GM18526 (cell line): ENCODE results near the gene BPI.

Experiments used
- POLR2A ChIP-seq: IDR thresholded peaks from 3 replicates; pipeline ENCODE4 v1.6.1; 2011; ENCODE audit not compliant: insufficient read length; ENCODE audit errors: extremely low read depth

The BPI gene

DNA sequence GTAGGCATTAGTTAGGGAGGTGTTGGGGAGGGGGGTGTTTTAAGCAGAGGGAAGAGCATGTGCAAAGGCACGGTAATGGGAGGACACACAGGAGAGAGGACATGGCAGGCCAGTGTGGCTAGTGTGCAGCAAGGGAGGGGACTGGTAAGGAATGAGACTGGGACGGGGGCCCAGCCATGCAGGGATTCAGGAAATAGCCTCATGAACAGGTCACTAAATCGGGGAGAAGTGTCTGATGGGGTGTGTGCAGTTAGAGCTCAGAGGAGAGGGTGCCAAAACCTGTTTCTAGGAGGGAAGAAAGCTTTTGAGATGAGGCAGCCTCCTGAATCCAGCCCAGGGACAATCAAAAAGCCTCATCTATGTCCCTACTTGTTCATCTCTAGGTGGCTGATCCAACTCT is 7.5 kb downstream of the BPI start:
- TF ChIP-seq POLR2A = no peak

DNA sequence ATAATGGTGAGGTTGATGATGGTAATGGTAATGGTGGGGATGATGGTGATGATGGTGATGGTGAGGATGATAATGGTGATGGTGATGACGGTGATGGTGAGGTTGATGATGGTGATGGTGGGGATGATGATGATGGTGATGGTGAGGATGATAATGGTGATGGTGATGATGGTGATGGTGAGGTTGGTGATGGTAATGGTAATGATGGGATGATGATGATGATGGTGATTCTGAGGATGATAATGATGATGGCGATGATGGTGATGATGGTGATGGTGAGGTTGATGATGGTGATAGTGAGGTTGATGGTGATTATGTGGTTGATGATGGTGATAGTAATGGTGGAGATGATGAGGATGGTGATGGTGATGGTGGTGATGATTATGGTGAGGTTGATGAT is 9.7 kb downstream of the BPI start:
- TF ChIP-seq POLR2A = no peak

DNA sequence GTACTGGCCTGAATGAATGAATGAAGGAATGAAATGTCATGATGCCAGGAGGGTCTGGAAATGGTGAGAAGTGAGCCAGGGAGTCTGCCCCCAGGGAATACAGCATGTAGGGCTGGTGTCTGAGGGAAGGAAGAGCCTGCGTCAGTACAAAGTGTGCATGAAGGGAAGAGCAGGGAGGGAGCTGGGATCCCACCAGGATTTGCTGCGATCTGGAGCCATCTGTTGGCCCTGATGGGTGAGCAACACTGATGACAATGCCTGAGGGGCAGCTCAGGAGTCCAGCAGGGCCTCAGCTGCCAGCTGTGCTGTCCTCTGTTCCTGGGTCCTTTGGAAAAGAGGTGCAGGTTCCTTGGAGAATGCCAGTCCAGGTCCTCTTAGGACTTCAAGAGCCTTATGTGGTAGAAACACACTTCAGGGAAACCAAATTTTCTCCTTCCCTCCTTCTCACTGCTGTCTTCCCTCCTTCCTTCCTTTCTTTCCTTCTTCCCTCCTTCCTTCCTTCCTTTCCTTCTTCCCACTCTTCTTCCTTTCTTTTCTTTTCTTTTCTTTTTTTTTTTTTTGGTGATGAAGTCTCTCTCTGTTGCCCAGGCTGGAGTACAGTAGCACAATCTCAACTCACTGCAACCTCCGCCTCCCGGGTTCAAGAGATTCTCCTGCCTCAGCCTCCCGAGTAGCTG is 11.5 kb downstream of the BPI start:
- no peak for TF ChIP-seq POLR2A

- no peak for TF ChIP-seq POLR2A
Observed at GRCh38 chr20:38316341-38316740, 12.4 kb downstream of the BPI start.

DNA sequence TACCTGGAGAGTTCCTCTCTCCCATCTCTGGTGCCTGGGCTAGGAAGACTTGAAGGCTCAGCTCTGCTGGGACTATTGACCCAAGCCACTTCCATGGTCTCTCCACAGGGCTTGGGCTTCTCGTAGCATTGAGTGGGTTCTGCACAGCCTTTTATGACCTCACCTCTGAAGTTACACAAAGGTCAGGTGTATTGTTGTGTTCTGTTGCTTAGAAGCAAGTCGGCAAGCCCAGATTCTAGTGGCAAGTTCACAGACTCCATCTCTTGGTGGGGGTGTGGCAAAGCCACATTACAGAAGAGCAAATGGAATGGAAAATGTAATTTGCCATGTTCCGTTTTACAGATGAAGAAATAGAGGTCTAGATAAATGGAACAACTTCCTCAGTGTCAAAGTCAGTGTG is 13.5 kb downstream of the BPI start:
- TF ChIP-seq POLR2A = no peak

DNA sequence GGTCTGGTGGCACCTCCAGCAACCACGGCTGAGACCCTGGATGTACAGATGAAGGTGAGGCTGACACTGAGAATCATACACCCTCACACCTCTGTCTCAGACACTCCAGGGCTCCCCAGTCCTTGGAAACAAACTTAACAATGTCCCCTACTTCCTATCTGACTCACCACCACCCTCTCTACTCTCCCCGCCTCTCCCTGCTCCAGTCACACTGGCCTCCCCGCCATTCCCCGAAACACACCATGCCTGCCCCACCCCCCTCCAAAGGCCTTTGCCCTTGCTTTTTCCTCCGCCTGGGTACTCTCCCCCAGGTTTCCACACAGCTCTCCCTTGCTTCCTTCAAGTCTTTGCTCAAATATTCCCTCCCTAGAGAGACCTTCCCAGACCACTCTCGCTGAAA is 16.3 kb downstream of the BPI start:
- TF ChIP-seq POLR2A = no peak

GRCh38 chr20:38321959-38322598 is 18.1 kb downstream of the BPI start:
- TF ChIP-seq POLR2A = no peak

DNA sequence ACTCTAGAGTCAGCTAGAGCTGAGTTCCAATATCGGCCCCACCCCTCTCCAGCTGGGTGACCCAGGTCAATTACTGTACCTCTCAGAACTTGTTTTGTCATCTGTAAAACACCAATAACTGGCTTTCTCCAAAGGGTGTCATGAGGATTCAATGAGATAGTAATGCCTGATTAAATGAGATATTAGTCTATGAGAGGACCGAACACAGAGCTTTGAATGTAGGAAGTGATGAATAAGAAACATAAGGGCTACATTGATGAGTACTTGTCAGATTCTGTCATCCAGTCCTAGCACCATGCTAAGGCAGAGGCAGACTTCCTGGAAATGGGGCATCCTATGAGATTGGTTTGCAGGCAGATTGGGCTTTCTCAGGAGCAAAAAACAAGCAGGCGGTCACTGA is 20.2 kb downstream of the BPI start:
- TF ChIP-seq POLR2A = no peak

DNA sequence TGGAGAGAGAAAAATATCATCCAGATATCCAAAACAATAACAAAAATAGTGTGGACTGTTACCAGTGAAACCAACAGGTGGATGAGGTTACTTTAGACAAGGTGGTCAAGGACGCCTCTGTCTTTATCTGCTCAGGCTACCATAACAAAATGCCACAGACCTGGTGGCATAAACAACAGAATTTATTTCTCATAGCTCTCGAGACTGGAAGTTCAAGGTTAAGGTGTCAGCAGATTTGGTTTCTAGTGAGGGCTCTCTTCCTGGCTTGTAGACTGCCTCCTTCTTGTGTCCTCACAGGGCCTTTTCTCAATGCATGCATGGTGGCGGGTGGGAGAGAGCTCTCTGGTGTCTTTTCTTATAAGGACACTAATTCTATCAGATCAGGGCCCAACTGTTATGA is 21.2 kb downstream of the BPI start:
- TF ChIP-seq POLR2A = no peak

- no peak for TF ChIP-seq POLR2A
Observed at GRCh38 chr20:38325905-38326304, 21.9 kb downstream of the BPI start.

GRCh38 chr20:38326309-38326708 is 22.4 kb downstream of the BPI start:
- no peak for TF ChIP-seq POLR2A

- no peak for TF ChIP-seq POLR2A
Observed at GRCh38 chr20:38330638-38331037, 26.7 kb downstream of the BPI start.

DNA sequence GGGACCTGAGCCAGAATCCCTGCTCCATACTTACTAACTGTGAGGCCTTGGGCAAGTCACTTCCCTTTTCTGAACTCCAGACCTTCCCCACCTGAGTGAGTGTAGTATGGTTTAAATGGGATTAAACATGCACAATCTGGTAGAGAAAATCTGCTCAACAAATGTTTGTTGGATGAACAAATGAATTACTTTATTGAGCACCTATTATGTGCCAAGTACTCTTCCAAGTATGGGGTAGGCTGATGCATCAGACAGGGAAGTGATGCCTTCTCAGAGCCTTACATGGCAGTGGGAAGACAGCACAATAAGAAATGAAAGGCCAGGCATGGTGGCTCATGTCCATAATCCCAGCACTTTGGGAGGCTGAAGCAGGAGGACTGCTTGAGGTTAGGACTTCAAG is 27.3 kb downstream of the BPI start:
- no peak for TF ChIP-seq POLR2A

GRCh38 chr20:38331814-38332213 is 27.9 kb downstream of the BPI start:
- no peak for TF ChIP-seq POLR2A

DNA sequence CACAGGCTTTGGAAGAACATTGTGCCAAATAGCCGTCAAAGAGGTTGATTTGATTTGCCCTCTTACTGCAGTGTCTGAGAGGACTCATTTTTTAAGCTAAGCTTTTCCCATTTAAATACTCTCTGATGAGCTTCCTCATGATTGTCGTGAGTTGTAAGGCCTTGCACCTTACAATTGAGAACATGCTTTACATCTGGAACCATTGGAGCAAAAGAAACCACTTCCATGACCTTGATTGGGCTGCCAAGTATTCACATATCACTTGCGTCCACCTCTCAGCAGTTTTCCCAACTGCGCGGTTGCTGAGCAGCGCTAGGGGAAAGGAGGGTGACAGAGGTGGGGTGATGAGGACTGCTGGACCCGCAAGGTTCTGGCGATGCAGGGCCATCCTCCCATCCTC is 30.1 kb downstream of the BPI start:
- no peak for TF ChIP-seq POLR2A

GRCh38 chr20:38336726-38337125 is 32.8 kb downstream of the BPI start:
- no peak for TF ChIP-seq POLR2A

DNA sequence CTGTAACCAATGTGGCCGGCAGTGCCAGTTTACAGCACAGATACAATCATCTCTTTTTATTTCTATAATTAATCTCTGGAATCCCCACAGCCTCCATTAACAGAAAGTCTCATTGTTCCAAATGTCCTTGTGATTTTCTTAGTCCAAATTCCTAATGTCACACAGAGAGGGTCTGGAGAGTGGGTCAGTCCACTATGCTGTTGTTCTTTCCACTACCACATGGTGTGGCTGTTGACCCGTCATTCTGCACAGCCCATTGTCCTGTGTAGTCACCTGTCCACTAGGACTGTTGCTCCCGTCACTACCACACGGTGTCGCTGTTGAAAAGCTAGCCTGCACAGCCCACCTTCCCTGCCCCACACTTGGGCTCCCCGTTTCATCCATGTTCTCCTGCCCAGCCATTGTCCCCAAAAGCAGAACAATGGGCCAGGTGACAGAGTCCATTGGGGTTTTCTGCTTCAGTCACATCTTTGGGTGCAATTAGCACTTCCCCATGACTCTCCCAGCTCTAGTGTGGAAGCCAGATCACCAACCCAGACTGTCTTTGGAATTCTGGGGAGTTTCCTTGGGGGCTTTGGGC is 33.7 kb downstream of the BPI start:
- no peak for TF ChIP-seq POLR2A

DNA sequence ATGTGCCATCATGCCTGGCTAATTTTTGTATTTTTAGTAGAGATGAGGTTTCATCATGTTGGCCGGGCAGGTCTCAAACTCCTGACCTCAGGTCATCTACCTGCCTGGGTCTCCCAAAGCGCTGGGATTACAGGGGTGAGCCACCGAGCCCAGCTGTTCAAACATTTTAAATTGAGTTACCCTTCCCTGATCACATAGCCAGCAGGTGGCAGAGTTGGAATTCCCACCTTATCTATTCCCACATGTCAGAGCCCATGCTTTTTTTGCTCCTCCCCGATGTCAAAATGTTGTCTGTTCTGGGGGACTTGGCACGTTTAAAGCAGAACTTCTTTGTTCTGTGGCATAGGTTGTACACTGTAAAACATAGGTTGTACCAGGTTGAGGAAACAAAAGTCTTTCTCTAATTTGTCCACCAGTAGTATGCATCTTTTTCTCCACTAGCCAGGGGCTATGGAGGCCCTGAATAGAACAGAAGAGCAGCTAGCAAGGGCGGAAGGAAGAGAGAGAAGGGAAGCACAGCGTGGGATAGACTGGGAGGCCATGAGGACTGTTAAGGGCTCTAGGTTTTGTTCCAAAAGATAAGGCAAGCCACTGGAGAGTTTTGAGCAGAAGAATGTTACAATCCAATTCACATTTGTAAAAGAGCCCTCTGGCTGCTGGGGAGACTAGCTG is 35.0 kb downstream of the BPI start:
- TF ChIP-seq POLR2A = no peak
